HG03280 (cell line): ENCODE data around the gene KIF7.
"Not testable (repeated sequence)": the region's sequence is repeated elsewhere in the genome, so short reads cannot be mapped to it uniquely, and the experiment has no call there.

Experiments
- ATAC-seq: cut with Tn5 transposase; IDR thresholded peaks from one replicate; pipeline ENCODE4 v1.9.1; 2021; ENCODE audit warnings: mild to moderate bottlenecking, moderate library complexity; ENCODE audit not compliant: unreplicated experiment

The KIF7 gene

GRCh38 chr15:89654847-89655805 is at the start of gene KIF7:
Gene KIF7, minus strand, starts transcription at chr15:89655467. Its CDS starts 2,537 bp downstream, at chr15:89652930.
- no peak for ATAC-seq

GRCh38 chr15:89704411-89704810 is 49.1 kb upstream of the KIF7 start:
- ATAC-seq = no peak

- ATAC-seq = no peak
Measured at GRCh38 chr15:89695198-89695597, 39.9 kb upstream of the KIF7 start.

- ATAC-seq = no peak
Measured at GRCh38 chr15:89693696-89694095, 38.4 kb upstream of the KIF7 start.

- ATAC-seq = no peak
Measured at GRCh38 chr15:89693091-89693490, 37.8 kb upstream of the KIF7 start.

- ATAC-seq = peak; percentile 94
Measured at GRCh38 chr15:89690276-89691218, 35.3 kb upstream of the KIF7 start, which contains the start of the genes PEX11A and WDR93. Gene PEX11A, minus strand, starts transcription at chr15:89690754. Its CDS starts 122 bp downstream, at chr15:89690632. Gene WDR93, plus strand, starts transcription at chr15:89690811. Its CDS starts 10,936 bp downstream, at chr15:89701747.

- not testable (repeated sequence) for ATAC-seq
Measured at GRCh38 chr15:89689930-89690275, 34.6 kb upstream of the KIF7 start.

- no peak for ATAC-seq
Measured at GRCh38 chr15:89686522-89686921, 31.3 kb upstream of the KIF7 start.

GRCh38 chr15:89685995-89686394 is 30.7 kb upstream of the KIF7 start:
- no peak for ATAC-seq

- no peak for ATAC-seq
Measured at GRCh38 chr15:89681146-89681545, 25.9 kb upstream of the KIF7 start.

GRCh38 chr15:89680282-89680873 is 25.1 kb upstream of the KIF7 start:
- ATAC-seq = no peak

GRCh38 chr15:89679212-89679611 is 23.9 kb upstream of the KIF7 start, which contains the start of gene PLIN1:
Gene PLIN1, minus strand, starts transcription at chr15:89679367. Its CDS starts 1,878 bp downstream, at chr15:89677489.
- ATAC-seq = no peak

GRCh38 chr15:89677381-89677780 is 22.1 kb upstream of the KIF7 start:
- ATAC-seq = no peak

- no peak for ATAC-seq
Measured at GRCh38 chr15:89675606-89676005, 20.3 kb upstream of the KIF7 start.

GRCh38 chr15:89674526-89674925 is 19.3 kb upstream of the KIF7 start:
- no peak for ATAC-seq

GRCh38 chr15:89673165-89673512 is 17.9 kb upstream of the KIF7 start:
- no peak for ATAC-seq

GRCh38 chr15:89672221-89673164 is 17.2 kb upstream of the KIF7 start:
- no peak for ATAC-seq

- no peak for ATAC-seq
Measured at GRCh38 chr15:89671687-89672086, 16.4 kb upstream of the KIF7 start.

GRCh38 chr15:89670971-89671560 is 15.8 kb upstream of the KIF7 start:
- ATAC-seq = no peak
